Measurements from ENCODE around the gene PHACTR3.

PHACTR3 gene

DNA sequence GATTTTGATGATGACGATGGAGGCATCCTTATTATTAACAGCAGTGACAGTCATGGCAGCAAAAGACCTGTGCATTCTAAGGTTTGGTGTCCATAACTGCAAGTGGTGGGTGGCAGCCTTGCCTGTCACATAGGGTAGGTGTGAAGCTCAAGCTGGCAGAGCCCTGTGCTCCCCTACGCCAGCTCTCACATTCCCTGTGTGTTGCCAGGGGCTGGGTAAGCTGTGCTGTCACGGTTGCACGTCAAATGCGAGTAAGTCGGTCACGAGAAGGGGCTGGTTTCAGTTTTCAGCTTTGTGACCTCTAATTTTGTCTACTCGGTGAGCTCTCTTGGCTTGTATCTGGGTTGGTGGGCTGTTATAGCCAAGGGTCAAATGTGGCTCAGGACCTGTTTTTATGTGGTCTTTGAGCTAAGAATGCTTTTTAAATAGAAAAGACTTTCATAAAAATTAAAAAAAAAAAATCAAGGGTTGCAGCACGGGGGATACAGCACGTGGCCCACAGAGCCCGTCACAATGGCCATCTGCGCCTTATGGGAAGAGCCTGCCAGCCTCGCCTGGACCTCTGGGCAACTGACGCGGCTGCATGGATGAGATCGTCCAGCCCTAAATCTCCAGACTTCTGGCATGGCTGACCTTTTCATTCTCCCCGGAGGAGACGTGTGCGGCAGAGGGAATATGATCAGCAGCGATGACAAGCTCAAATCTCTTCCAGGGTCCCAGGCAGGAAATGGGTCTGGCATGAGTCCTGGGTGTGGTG, 148.5 kb downstream of the PHACTR3 start:
- DNase-seq (ENCODE audit: low spot score): no peak

DNA sequence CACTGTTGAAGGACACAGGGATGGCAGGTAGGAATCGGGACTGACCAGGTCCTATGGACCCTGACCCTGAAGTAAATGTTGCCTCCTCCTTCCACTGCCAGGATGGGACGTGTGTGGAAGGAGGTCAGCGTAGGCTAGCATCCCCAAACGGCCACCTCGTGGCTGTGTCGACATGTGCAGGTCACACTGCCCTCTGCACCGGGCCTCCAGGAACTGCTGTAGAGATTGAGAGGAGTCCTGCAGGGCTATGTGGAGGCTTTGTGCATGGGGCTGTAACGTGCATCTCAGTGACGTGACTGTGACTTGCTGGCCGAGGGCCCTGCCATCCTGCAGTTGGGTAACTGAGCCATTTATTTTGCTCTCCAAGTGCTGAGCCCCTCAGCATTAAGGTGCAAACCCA, 149.5 kb downstream of the PHACTR3 start:
- no peak for DNase-seq (ENCODE audit: low spot score)

- DNase-seq (ENCODE audit: low spot score): no peak
Measured at GRCh38 chr20:59754551-59754950, 150.2 kb downstream of the PHACTR3 start.

GRCh38 chr20:59756241-59756640, 151.9 kb downstream of the PHACTR3 start:
- DNase-seq (ENCODE audit: low spot score): no peak

- DNase-seq (ENCODE audit: low spot score): no peak
Measured at GRCh38 chr20:59764037-59764436, 159.7 kb downstream of the PHACTR3 start.

GRCh38 chr20:59765599-59766177, 161.3 kb downstream of the PHACTR3 start:
- peak; percentile 61 for DNase-seq (ENCODE audit: low spot score)

GRCh38 chr20:59767656-59768055, 163.3 kb downstream of the PHACTR3 start:
- no peak for DNase-seq (ENCODE audit: low spot score)

GRCh38 chr20:59770270-59770669, 165.9 kb downstream of the PHACTR3 start:
- no peak for DNase-seq (ENCODE audit: low spot score)

DNA sequence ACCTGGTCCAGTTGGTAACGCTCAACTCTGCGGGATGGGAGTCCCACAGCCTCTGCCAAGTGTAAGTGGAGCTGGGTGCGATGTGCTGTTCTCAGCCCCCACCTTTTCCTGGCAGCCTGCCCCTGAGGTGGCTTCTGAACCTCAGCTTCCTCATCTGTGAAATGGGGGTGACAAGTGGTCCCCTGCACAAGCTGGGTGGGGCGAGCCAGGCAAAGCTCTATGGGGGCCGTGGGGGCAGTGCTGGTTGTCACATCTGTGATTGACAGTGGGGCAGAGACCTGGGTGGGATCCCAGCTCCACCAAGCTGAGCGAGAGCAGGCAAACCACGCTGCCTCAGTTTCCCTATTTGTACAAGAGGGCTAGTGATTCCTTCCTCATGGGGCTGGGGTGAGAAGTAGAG, 166.5 kb downstream of the PHACTR3 start:
- DNase-seq (ENCODE audit: low spot score): no peak

DNA sequence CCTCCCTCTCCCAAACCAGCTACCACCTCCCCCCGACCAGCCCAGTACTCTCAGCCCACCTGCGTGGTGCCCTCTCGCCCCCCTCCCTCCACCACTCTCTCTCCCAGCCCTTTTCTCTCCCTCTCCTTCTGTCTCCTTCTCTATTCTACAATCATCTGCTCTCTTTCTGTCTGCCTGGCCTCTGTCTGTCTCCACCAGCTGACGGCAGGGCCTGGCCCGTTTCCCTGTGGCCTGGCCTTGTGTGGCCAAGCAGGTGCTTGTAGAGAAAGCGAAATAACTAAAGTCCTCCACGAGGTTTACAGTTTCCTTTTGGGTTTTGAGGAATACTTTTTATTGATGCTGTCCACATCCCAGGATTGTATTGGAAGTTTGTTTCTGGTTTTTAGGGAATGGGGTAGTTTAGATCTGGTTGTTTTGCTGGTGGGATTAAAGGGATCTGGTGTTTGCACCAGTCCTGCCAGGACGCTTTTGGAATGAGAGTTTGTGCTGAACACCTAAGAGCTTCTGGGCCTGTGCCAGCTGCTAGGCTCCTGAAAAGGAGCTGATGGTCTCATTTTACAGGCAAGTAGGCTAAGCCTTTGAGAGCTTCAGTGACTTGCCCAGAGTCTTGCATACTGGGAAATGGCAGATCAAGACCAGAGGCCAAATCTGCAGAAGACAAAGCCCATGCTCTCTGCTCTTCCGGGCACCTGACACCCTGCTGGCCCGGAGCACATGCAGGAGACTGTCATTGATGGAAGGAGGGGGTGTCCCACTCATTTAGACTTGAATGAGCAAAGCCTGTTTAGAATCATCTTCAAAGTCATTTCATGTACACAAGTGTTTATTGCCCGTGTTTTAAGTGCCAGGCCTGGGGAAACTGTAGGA, 167.4 kb downstream of the PHACTR3 start:
- no peak for DNase-seq (ENCODE audit: low spot score)

DNA sequence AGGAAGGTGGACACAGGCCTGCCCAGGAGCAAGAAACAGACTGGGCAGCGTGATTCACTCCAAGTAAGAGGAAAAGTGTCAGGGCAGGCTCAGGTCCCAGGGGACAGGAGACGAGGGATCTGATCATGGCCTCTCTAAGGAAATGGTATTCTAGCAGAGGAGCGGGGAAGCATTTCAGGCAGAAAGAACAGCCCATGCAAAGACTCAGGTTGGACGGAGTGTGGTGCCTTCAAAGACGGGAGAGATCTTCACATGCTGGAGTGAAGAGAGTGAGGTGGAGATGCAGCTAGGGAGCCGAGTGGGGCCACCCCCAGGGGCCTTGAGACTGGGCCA, 168.0 kb downstream of the PHACTR3 start:
- no peak for DNase-seq (ENCODE audit: low spot score)

DNA sequence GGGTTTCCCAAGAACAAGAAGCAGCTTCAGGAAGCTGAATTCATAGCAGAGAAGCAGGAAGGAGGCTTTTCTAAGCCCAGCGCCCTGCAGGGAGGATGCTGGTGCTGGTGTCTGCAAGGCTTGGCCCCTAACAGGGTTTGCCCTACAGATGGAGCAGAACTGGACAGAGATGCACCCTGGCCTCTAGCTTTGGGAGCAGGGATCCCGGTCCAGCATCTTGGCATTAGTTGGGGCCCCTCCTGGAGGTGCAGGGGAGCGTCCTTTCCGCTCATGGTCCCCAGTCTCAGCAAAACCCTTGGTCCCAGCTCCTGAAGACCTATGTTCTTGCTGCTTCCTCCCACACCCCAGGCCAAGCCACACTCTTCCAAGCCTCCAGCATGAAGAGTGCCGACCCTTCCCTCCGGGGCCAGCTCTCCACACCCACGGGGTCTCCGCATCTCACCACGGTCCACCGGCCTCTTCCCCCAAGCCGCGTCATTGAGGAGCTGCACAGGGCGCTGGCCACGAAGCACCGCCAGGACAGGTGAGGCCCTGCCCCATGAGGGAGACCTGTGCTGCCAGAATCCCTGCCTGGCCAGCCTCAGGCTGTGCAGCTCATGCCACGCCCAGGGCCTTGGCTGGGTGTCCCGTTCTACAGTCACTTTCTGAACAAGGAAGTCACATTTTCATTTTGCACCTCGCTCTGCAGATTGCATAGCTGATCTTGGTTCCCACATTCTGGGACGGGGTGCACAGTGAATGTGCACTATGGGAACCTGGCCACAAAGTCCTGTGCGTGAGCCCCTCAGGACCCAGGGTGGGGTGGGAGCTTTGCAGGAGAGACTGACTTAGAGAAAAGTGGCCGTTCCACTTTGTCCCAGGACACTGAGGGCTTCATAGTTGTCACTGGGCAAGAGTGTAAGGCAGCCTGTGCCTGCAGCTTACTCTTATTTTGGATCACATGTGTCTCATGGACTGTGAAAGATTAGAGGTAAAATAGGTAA, 168.9 kb downstream of the PHACTR3 start:
- DNase-seq (ENCODE audit: low spot score): no peak

GRCh38 chr20:59774204-59774641, 169.9 kb downstream of the PHACTR3 start:
- DNase-seq (ENCODE audit: low spot score): no peak

GRCh38 chr20:59774921-59775686, 170.8 kb downstream of the PHACTR3 start:
- DNase-seq (ENCODE audit: low spot score): no peak

DNA sequence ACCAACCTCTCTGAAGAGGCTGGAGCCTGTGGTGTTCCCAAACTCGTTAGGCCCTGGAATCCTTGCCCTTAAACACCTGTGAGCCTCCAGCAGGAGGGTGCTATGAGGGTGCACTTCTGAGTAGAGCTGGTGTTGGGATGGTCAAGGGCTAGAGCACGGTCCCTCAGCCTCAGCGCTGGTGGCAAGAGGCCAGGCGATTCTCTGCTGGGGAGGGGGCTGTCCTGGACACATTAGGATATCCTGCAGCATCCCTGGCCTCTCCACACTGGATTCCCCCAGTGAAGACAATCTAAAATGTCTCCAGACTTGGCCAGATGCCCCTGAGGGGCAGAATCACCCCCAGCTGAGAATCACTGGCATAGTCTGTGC, 171.3 kb downstream of the PHACTR3 start:
- DNase-seq (ENCODE audit: low spot score): no peak

DNA sequence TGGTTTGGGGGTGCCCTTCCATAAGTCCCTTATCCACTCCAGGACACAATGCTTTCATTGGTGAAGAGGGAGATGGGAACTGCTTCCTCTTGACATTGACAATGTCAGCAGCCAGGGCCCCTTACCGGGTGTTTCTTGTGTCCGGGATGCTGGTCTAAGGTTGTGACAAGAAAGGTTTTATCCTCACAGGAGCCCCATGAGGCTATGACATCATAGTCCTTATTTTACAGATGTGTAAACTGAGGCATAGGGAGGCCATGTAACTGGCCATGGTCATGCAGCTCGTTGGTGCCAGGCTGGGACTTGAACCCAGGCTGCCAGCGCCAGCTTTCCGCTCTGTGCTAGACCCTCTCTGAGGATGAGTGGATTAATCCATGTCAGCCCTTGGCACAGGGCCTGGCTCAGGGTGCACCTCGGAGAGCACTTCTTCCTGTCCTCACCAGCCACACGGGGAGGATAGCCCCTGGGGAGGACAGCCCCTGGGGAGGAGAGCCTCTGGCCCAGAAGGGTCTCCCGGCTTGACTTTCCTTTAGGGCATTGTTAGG, 171.8 kb downstream of the PHACTR3 start:
- DNase-seq (ENCODE audit: low spot score): no peak

DNA sequence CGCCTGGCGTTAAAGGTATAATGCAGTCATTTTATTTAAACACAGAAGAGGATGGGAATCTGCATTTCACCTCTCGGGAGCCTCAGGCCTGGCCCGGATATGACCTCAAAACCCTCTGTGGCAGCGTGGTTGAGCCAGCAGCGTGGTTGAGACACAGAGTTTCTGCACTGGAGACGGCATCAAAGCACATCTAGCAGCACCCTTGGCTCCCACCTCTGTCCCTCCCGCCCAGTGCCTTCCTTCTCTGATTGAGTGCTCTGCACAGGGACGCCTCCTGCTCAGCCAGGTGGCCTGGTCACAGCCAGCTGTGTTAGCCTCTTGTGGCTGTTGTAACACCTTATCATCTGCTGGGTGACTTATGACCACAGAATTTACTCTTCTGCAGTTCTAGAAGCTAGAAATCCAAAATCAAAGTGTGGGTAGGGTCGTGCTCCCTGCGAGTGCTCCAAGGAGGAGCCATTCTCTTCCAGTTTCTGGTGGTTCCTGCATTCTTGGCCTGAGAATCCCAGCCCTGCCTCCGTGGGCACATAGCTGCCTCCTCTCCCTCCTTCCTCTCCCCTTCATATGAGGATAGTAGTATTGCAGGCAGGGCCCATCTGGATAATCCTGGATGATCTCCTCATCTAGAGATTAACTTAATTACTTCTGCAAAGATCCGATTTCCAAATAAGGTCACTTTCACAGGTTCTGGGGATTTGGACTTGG, 172.4 kb downstream of the PHACTR3 start:
- DNase-seq (ENCODE audit: low spot score): no peak

GRCh38 chr20:59777331-59777725, 173.0 kb downstream of the PHACTR3 start:
- DNase-seq (ENCODE audit: low spot score): no peak

DNA sequence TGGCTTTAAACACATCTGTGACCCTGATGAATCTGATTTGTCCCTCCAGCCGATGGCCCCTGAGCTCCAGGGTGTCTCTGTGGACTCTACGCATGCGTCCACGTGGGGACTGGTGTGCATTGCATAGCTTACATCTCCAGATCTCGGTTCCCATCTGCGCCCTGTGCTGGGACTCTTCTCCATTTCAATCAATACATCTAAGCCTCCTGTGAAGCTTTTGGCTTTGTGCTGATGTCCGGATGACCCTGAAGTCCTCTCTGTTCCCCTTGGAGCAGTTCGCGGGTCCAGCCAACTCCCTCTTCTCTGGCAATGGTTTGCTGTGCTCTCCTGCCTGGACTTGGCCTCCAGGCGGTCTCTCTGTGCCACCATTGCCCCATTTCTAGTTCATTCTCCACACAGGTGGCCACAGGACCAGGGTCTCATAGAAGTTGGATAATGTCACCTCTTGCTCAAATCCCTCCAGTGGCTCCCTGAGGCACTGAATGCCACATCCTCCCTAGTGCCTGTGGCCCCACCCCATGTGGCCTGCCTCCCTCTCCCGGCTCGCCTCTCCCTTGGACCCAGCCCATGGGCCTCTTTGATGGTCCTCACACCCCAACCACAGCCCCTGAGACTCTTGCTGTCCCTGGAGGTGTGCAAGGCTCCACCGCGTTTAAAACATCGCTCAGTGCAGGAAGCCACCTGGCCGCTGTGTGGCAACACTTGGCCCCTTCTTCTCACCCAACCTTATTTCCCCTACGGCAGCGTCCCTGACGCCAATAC, 173.7 kb downstream of the PHACTR3 start:
- DNase-seq (ENCODE audit: low spot score): no peak

Data from RKO (cell line).